Cerebellar nuclear complex (tissue), 1 donor: ENCODE results near the gene YAE1.
"Not testable (repeated sequence)": the region's sequence is repeated elsewhere in the genome, so short reads cannot be mapped to it uniquely, and the experiment has no call there.

Experiments
- DNase-seq, 2 experiments: peaks; one replicate each; lab custom pipeline; 2025; lab: John Stamatoyannopoulos, UW

YAE1 gene

DNA sequence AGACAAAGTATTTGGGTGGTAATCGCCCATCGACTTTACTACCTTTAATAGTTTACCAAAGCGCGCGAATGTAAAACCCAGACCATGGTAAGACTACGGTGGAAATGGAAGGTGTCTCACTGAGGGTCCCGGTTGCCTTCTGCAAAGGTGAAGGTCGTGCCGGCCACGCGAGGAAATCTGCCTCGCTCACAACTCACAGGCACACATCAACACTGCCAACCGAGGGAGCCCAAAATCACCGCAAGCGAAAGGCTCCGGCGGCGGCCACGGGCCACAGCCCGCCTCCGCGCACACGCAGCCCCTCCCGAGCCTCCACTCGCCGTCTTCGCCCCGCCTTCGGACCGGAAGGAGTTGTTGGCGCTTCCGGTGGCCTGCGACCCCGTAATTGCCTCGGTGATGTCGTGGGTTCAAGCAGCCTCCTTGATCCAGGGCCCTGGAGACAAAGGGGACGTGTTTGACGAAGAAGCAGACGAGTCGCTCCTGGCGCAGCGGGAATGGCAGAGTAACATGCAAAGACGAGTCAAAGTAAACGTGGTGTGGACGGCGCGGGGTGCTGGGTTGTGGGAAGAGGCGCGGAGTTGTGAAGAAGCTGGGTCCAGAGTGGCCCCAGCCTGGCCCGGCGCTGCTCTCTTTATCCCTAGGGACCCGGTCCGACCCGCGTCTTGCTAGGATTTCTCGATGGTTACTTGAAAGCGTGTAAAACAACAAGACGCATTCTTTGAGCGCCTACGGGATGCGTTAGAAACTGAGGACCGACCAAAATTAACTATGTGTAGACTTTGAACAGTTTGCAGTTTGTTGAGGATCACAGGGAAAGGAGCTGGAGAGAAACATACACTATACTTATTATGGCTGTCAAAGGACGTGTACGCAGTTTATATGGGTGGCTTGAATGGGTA lies at the start of gene YAE1:
Gene YAE1, plus strand, starts transcription at position 382 of the 899 bp plus-strand sequence. Its CDS starts 15 bp downstream, at position 397.
- peak in 1 of 2 experiments; percentile 32 for DNase-seq

DNA sequence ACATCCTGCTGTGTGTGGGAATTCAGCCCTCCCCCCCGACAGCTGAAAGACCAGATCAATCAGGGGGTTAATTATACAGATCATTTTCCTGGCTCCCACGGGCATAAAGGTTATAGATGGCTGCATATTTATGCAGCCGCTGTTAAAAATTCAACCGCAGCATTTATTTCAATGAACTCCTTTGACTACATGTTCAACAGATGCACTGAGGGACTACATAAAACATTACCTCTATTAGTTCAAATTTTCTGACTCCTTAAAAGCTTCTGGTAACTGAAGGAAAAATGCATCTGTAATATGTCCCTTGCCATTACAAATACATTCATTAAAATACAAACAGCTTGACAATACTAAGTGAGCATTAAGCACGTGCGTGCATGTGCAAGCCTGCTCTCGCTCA lies 49.7 kb upstream of the YAE1 start:
- no peak for DNase-seq

GRCh38 chr7:39517240-39517639 lies 49.0 kb upstream of the YAE1 start:
- no peak for DNase-seq

- no peak for DNase-seq
Measured at GRCh38 chr7:39525926-39526325, 40.3 kb upstream of the YAE1 start.

- no peak for DNase-seq
Measured at GRCh38 chr7:39526666-39527065, 39.5 kb upstream of the YAE1 start.

DNA sequence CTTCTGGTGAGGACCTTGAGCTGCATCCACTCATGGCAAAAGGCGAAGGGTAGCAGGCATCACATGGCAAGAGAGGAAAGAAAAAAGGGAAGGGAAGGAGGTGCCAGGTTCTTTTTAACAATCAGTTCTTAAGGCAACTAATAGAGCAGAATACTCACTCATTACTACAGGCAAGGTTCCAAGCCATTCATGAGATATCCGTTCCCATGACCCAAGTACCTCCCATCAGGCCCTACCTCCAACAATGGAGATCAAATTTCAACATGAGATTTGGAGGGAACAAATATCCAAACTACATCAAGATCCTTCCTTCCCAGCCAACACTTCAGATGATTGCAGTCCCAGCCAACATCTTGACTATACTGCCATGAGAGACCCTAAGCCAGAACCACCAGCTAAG lies 38.9 kb upstream of the YAE1 start:
- no peak for DNase-seq

- no peak for DNase-seq
Measured at GRCh38 chr7:39527951-39528350, 38.3 kb upstream of the YAE1 start.

DNA sequence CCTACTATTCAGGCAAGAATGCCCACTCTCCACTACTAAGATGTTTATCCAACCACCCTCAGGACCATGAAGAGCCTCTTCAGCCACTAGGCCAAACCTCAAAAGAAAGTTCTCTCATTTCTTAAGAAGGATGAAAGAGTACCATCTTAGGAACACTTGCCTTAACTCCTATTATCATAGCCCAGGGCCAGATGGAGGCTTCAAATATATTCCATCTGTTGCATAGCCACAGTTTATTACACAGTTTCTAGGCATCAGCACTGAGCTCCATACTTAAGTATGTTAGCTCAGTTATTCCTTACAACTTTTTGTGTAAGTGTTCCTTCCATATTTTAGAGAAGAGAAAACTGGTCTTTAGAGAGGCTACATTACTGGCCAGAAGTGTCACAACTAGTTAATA lies 37.4 kb upstream of the YAE1 start:
- no peak for DNase-seq

DNA sequence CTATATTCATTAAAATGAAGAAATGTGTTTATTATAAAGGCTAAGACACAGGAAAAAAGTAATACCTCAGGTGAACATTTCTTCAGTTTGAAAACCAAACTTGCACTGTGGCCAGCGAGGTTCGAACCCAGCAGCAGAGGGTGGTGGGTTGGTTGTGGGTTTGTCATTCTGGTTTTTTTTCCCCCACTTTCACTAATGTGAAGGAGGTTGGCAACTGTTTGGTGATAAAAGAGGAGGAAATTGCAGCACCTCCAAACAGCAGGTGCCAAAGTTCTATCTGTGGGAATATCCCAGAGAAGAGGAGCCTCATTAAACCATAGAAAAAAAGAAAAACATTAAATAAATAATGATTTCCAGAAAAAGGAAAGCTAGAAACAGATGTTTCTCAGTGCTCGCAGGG lies 36.6 kb upstream of the YAE1 start:
- DNase-seq, result no peak

GRCh38 chr7:39530971-39531370 lies 35.2 kb upstream of the YAE1 start:
- no peak for DNase-seq

GRCh38 chr7:39531818-39532217 lies 34.4 kb upstream of the YAE1 start:
- DNase-seq, result no peak

DNA sequence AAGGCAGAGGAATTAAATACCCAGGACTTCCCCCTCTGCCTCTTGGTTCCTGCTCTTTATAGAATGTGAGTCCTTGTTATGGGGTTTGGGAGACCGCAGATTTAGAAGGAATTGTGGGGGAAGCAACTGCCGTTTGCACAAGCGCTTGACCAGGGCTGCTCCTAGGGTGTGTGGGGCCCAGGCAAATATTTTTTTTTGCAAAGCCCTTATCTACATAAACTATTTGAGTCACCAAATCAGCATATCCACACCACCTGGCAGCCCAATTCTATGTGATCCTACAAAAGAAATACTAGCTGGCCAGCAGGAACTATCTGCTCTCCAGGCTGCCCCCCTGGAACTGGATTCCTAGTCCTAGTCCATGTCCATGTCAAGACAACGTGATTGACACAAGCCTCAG lies 33.4 kb upstream of the YAE1 start:
- no peak for DNase-seq

- no peak for DNase-seq
Measured at GRCh38 chr7:39534599-39534998, 31.6 kb upstream of the YAE1 start.

- no peak for DNase-seq
Measured at GRCh38 chr7:39535064-39535463, 31.1 kb upstream of the YAE1 start.

DNA sequence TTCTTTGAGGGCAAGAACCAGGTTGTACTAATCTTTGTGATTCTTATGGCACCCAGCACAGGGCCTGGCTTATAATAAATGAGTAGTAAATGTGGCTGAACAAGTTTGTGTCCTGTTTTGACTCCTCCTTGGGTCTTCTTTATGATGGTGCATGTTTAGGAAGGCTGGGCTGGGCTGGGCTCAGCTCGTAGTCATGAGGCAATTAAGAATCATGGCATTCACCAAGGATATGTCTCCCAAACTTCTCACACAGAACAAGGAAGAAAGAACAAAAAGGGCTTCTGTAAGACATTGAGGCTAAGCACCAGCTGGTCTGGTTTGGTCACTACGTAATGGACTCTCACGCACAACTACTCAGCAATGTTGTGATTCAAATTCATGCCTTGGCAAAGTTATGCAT lies 30.5 kb upstream of the YAE1 start:
- no peak for DNase-seq

DNA sequence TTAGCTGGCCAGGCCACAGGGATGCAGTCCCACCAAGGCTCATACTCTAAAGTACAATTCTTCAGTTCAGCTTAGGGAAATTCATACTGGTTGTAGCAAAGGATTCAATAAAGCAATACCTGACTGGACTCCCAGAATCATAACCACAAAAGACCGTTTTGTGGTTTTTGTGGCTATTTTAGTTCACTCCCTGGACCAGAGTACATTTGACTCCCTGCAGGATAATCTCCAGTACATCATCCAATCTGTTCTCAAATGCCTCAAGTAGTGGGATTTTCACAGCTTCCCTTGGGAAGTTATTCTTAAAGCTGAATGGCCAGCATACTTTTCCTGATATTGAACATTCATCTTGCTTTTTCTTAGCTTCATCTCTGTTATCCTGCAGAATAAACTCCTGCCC lies 29.3 kb upstream of the YAE1 start:
- no peak for DNase-seq

DNA sequence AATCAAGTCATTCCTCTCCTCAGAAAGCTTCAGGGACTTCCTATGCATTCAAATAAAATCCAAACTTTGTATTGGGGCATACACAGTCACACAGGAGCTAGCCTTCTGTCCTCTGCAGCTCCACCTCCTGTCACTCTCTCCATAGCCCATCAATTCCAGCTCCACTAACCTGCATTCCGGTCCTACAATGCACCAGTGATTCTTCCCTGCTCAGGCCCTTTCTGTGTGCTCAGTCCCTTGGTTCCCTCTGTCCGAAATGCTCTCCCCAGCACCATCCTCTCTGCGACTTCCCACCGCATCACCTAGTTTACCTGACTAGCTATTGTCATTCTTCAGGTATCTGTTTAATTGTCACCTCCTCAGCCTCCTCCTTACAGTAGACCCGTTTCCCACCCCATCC lies 26.4 kb upstream of the YAE1 start:
- no peak for DNase-seq

DNA sequence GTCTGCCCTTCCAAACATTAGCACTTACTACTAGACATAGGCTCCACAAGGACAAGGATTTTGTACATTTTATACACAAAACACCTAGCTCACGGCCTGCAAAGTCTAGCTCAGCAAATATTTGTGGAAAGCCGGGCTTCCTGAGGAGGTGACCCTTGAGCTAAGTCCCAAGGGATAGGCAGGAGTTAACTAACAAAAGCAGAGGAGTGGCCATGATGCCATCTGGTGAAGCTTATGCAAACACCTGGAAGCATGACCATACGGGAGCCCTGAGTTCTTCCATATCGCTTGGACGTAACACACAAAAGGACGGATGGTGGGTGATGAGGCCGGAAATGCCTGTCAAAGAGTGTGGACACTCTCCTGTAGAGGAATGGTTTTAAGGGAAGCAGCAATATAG lies 25.9 kb upstream of the YAE1 start:
- no peak for DNase-seq

GRCh38 chr7:39541511-39541910 lies 24.7 kb upstream of the YAE1 start:
- no peak for DNase-seq

GRCh38 chr7:39544774-39545173 lies 21.4 kb upstream of the YAE1 start:
- not testable (repeated sequence) for DNase-seq

- DNase-seq, result no peak
Measured at GRCh38 chr7:39547336-39547735, 18.9 kb upstream of the YAE1 start.

DNA sequence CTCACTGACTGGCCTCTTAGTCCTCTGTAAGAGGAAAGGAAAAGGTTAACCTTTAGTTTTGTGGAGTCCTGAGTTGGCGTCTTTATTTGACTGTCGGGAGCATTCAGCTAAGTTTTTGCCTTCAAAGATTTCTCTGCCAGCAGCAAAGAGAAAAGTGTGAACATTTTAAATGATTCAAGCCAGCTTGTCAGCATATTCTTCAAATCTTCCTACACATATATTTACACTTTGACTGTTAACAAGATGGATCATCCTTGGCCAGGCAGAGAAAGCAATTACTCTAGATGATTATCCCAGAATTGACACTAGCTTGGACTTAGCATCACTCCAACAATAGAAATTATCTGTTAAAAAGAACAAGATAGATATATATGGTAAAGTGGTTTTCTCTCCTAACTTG lies 15.8 kb upstream of the YAE1 start:
- DNase-seq, result no peak

GRCh38 chr7:39553436-39553835 lies 12.8 kb upstream of the YAE1 start:
- no peak for DNase-seq

DNA sequence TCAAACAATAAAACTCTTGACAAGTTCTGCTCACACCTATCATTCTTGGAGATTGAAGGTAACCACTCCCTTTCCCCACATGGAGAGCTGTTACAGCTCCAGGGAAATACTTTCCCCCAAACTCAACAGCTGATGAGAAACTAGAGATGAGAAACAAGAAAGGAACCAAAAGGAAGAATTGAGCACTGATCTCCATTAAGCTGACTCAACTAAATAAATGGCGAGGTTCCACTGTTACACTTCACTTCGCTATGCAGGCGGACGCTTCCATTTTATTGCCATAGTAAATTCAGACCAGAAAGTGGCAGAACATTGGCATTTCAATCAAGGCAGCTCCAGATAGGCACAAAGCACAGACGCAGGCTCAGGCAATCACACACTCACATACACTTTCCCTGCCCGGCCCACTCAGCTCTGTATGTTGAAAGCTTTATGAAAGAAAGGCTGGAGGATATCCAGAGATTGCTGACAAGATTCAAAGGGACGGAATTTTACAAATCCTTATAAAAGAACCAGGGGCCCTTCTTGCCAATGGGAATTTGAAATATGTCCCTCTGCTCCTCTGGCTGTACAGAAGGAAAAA lies 11.5 kb upstream of the YAE1 start:
- no peak for DNase-seq
